OCI-LY7 (cell line): ENCODE results near the gene S1PR4. TPM values are rescaled to one million over a fixed set of nuclear protein-coding genes. Genes with fewer than 3 reads are reported as not detected.

Experiments used
- BruUV-seq: library from RNA; stranded (reverse); fragments of 400-500 nt; replicated peaks from 2 replicates; lab custom pipeline; 2021; lab: Mats Ljungman, UMichigan
- CTCF ChIA-PET: fragments of 300-600 bp; sonication (Branson Sonifier 250); formaldehyde crosslinking; loops from one replicate; lab custom pipeline; 2022; ENCODE audit warnings: antibody characterized with exemption; ENCODE audit not compliant: unreplicated experiment; lab: Charles Lee
- POLR2A ChIA-PET: fragments of 300-600 bp; sonication (Branson Sonifier 250); formaldehyde crosslinking; loops from one replicate; lab custom pipeline; 2022; ENCODE audit warnings: antibody characterized with exemption; lab: Charles Lee
- DNase-seq: peaks from one replicate; pipeline ENCODE4 v3.0.0-alpha.2; 2015; ENCODE audit warnings: low spot score
- H2AFZ ChIP-seq: fragments of 200-600 bp; sonication (generic), shearing (Covaris generic); 2 replicates; pipeline ENCODE4 v1.6.1; 2014; ENCODE audit warnings: mild to moderate bottlenecking, antibody characterized with exemption, low read length, moderate library complexity
- H3K27ac ChIP-seq: fragments of 200-600 bp; sonication (generic); 2 replicates; pipeline ENCODE4 v1.5.1; 2014; ENCODE audit warnings: mixed run types, low read depth, mild to moderate bottlenecking, moderate library complexity, low read length, inconsistent platforms; ENCODE audit not compliant: poor library complexity, severe bottlenecking
- H3K36me3 ChIP-seq: fragments of 200-600 bp; sonication (generic); 2 replicates; pipeline ENCODE4 v1.6.1; 2014; ENCODE audit warnings: mild to moderate bottlenecking, antibody characterized with exemption, low read length, moderate library complexity, mixed read lengths; ENCODE audit not compliant: insufficient read depth
- H3K4me1 ChIP-seq: fragments of 200-600 bp; sonication (generic); 2 replicates; pipeline ENCODE4 v1.5.1; 2014; ENCODE audit warnings: mild to moderate bottlenecking, low read length; ENCODE audit not compliant: insufficient read depth, poor library complexity, severe bottlenecking
- H3K4me2 ChIP-seq: fragments of 200-600 bp; sonication (generic); 2 replicates; pipeline ENCODE4 v1.6.1; 2014; ENCODE audit warnings: mild to moderate bottlenecking, low read length
- H3K4me3 ChIP-seq: fragments of 200-600 bp; sonication (generic); 2 replicates; pipeline ENCODE4 v1.5.1; 2014; ENCODE audit warnings: mild to moderate bottlenecking, low read depth, low read length; ENCODE audit not compliant: poor library complexity, severe bottlenecking
- H3K79me2 ChIP-seq: fragments of 200-600 bp; sonication (generic); 2 replicates; pipeline ENCODE4 v1.6.1; 2016; ENCODE audit warnings: low read depth, mild to moderate bottlenecking, low read length, moderate library complexity, mixed read lengths; ENCODE audit not compliant: insufficient read depth
- H3K9me2 ChIP-seq: fragments of 200-600 bp; sonication (generic); 2 replicates; pipeline ENCODE4 v1.6.1; 2016; ENCODE audit warnings: mild to moderate bottlenecking, low read length, mixed read lengths; ENCODE audit not compliant: insufficient read depth
- H3K9me3 ChIP-seq: fragments of 200-600 bp; sonication (generic); 2 replicates; pipeline ENCODE4 v1.6.1; 2014; ENCODE audit warnings: mild to moderate bottlenecking, mixed run types, low read length, mixed read lengths
- H4K20me1 ChIP-seq: fragments of 200-600 bp; sonication (generic); 2 replicates; pipeline ENCODE4 v1.6.1; 2014; ENCODE audit warnings: mild to moderate bottlenecking, antibody characterized with exemption, low read length, moderate library complexity, mixed read lengths; ENCODE audit not compliant: insufficient read depth
- CTCF ChIP-seq: fragments of 200-600 bp; sonication (generic); conservative IDR thresholded peaks from 2 replicates; pipeline ENCODE4 v1.5.1; 2014; ENCODE audit warnings: mild to moderate bottlenecking, antibody characterized with exemption, low read length, moderate library complexity, mixed read lengths
- EZH2phosphoT487 ChIP-seq: fragments of 200-600 bp; sonication (generic); IDR thresholded peaks from 2 replicates; pipeline ENCODE4 v1.6.1; 2018; ENCODE audit warnings: low read depth, borderline replicate concordance, mild to moderate bottlenecking, mixed run types, antibody characterized with exemption, low read length, moderate library complexity, mixed read lengths
- intact Hi-C: fragments of 100-400 bp; cut with micrococcal nuclease; formaldehyde crosslinking; loops from one replicate; pipeline ENCODE4 v1.10.0; 2022; ENCODE audit not compliant: unreplicated experiment
- total RNA-seq, 2 experiments: library from RNA; depleted of rRNA in 1 of 2; stranded (reverse); fragments of >200 nt in 1 of 2; shearing (Covaris generic) in 1 of 2; gene quantifications; 2 replicates each; pipeline ENCODE4 v1.2.3, GENCODE V29; 2014 to 2022

The S1PR4 gene
- total RNA-seq, 2 experiments from 2014 or later: 25.8 to 34.1 TPM

GRCh38 chr19:3185461-3186159, 7.0 kb downstream of the S1PR4 start, which contains the start of gene NCLN:
NCLN (plus strand) TSS chr19:3185930; CDS start chr19:3186031, 101 bp downstream.
- intact Hi-C loops: no loop called here
- no peaks in the 10 kb centered on the region for H3K9me3 ChIP-seq
- BruUV-seq: no TSS peak
- TF ChIP-seq CTCF (no peak), EZH2phosphoT487 (no peak)
- H3K4me1 ChIP-seq: peaks cover 29% of the 10 kb centered on the region
- no peaks in the 10 kb centered on the region for H3K9me2 ChIP-seq
- peak; percentile 93 for DNase-seq
- H3K36me3 ChIP-seq: peaks cover 14% of the 10 kb centered on the region; the same call in 1 of the 2 replicates
- H2AFZ ChIP-seq: peak within 1 kb of the TSS; percentile 53; the same call in 1 of the 2 replicates
- ChIA-PET POLR2A (interaction anchor here (0.5 kb wide), 1 partner anchor 114 kb away, joined by 3 read pairs; no protein-coding TSS in a partner anchor), CTCF (no interaction called here)
- H3K27ac ChIP-seq: peak within 1 kb of the TSS; percentile 72
- H3K4me2 ChIP-seq: peak within 1 kb of the TSS; percentile 92
- peaks cover 8% of the 10 kb centered on the region; the same call in 1 of the 2 replicates for H4K20me1 ChIP-seq
- peak within 1 kb of the TSS; percentile 97 for H3K4me3 ChIP-seq
- H3K79me2 ChIP-seq: peaks cover 47% of the 10 kb centered on the region

GRCh38 chr19:3186160-3186688, 7.7 kb downstream of the S1PR4 start:
- Histone ChIP-seq H3K79me2 (peaks cover 48% of the 10 kb centered on the region), H3K9me3 (no peaks in the 10 kb centered on the region), H4K20me1 (peaks cover 8% of the 10 kb centered on the region; the same call in 1 of the 2 replicates), H3K27ac (peak overlapping the region; percentile 72), H3K9me2 (no peaks in the 10 kb centered on the region), H3K36me3 (peaks cover 14% of the 10 kb centered on the region; the same call in 1 of the 2 replicates), H3K4me1 (peaks cover 24% of the 10 kb centered on the region), H2AFZ (peak overlapping the region; percentile 24; the same call in 1 of the 2 replicates), H3K4me3 (peak overlapping the region; percentile 97), H3K4me2 (peak overlapping the region; percentile 92)
- intact Hi-C loops: no loop called here
- no TSS peak for BruUV-seq
- ChIA-PET CTCF (no interaction called here), POLR2A (no interaction called here)
- no peak for DNase-seq
- TF ChIP-seq EZH2phosphoT487: no peak
- no peak for TF ChIP-seq CTCF
